HG02588 (cell line): ENCODE results near the gene EML2.
A peak's percentile ranks its signal among the peaks of the same experiment; 100 is the strongest.
"Not testable (repeated sequence)": the region's sequence is repeated elsewhere in the genome, so short reads cannot be mapped to it uniquely, and the experiment has no call there.

ENCODE experiments used
- ATAC-seq: cut with Tn5 transposase; IDR thresholded peaks from one replicate; pipeline ENCODE4 v1.9.1; 2021; ENCODE audit warnings: mild to moderate bottlenecking, moderate library complexity; ENCODE audit not compliant: unreplicated experiment

Gene EML2

DNA sequence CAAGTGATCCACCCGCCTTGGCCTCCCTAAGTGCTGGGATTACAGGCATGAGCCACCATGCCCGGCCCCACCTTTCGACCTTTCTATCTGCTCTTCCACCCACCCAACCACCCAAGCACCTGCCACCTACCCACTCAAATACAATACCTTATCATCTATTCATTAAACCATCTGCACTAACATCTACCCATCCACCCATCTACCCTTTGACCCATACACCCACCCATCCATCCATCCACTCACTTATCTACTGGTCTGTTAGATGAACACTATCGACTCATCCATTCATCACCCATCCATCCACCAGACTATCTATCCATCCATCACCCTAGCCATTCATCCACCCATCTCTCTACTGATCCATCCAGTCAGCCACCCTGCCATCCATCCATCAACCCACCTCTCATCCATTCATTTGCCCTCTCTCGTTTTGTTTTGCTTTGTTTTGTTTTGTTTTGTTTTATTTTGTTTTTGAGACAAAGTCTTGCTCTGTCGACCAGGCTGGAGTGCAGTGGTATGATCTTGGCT lies 17.2 kb downstream of the EML2 start:
- ATAC-seq: no peak

GRCh38 chr19:45621389-45621788 lies 17.8 kb downstream of the EML2 start:
- ATAC-seq: no peak

GRCh38 chr19:45616704-45617017 lies 22.5 kb downstream of the EML2 start:
- ATAC-seq: no peak

GRCh38 chr19:45615795-45616703 lies 23.1 kb downstream of the EML2 start:
- ATAC-seq: no peak

DNA sequence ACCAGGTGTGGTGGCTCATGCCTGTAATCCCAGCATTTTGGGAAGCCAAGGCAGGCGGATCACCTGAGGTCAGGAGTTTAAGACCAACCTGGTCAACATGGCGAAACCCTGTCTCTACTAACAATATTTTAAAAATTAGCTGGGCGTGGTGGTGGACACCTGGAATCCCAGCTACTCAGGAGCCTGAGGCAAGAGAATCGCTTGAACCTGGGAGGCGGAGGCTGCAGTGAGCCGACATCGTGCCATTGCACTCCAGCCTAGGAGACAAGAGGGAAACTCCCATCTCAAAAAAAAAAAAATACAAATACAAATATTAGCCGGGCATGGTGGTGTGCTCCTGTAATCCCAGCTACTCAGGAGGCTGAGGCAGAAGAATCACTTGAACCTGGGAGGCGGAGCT lies 24.1 kb downstream of the EML2 start:
- ATAC-seq: not testable (repeated sequence)

- ATAC-seq: peak; percentile 57
Observed at GRCh38 chr19:45613926-45614725, 25.1 kb downstream of the EML2 start.

DNA sequence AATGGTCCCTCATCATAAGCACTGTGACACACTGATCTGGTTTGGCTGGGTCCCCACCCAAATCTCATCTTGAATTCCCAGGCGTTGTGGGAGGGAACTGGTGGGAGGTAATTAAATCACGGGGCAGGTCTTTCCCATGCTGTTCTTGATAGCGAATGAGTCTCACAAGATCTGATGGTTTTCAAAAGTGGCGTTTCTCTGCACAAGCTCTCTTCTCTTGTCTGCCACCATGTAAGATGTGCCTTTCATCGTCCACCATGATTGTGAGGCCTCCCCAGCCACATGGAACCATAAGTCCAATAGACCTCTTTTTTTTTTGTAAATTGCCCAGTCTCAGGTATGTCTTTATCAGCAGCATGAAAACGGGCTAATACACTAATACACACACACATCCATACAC lies 30.2 kb downstream of the EML2 start:
- no peak for ATAC-seq

DNA sequence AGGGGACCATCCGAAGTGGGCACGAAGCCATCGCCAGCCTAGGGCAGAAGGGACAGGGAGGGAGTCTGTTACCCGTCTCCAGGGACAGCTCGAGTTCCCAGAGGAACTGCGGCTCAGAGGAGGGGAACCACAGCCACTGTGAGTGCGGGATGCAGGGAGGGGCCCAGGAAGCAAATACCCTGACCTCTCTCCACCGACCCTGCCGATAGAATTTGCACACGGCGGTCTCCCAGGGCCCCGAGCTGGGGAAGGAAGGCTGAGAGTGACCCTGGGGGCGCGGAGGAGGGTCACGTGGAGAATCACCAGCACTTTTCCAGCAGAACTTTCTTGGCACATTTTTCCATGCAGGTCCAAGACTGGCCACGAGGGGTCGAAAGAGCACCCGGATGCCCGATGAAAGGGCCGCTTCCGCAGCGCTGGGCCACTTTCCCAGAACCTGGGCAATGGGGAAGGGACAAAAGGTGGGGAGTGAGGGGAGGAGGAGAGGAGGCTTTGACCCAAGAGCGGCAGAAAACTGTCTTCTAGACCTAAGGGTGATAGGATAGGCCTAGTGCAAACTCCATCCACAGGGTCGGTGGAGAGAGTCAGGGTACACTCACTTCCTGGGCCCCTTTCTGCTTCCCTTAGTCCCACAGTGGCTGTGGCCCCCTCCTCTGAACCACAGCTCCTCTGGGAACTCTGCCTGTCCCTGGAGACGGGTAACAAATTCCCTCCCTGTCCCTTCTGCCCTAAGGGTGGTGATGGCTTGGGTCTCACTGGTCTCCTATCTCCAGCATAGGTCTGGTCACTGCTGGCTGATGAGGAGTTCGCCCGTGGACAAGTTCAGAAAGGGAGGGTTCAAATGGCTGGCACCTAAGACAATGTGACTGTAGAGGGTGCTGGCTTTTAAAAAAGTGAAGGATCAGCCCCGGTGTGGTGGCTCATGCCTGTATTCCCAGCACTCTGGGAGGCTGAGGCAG lies 31.8 kb downstream of the EML2 start:
- ATAC-seq: no peak

DNA sequence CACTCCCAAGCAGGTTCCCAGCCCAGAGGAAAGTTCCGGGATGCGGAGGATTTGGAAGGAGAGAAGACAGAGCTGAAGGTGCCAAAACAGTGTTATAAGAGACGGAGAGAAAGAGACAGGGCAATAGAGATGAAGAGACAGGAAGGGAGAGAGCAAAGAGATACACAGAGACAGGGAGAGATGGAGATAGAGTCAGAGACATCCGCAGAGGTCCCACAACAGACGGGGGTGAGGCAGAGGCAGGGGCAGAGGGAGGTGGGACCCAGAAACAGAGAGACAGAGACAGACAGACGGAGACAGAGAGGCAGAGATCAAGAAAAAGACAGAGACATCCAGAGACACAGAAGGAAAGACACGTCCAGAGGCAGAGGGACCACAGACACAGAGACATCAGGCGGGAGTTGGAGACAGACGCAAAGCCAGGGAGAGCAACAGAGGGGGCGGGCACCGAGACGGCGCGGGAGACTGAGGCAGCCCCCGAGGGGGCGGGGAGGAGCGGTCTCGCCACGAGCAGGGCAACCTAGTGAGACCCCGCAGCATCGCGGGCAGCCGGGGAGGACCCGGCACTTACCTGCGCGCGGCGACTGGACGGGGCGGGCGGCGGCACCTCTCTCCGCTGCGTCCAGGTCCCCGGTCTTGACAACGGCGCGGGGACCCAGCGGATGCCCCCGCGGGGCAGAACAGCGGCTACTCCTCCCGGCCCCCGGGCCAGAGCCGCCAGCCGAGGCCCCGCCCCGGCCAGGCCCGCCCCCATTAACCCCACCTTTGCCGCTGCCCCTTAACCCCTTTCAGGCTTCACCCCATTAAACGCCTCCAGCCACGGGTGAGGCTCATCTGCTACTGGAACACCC lies 37.4 kb downstream of the EML2 start, which contains the start of gene GPR4:
Gene GPR4 (minus strand): TSS at position 689 of the 851 bp plus-strand sequence. CDS start 10,346 bp downstream, outside the sequence.
- no peak for ATAC-seq

DNA sequence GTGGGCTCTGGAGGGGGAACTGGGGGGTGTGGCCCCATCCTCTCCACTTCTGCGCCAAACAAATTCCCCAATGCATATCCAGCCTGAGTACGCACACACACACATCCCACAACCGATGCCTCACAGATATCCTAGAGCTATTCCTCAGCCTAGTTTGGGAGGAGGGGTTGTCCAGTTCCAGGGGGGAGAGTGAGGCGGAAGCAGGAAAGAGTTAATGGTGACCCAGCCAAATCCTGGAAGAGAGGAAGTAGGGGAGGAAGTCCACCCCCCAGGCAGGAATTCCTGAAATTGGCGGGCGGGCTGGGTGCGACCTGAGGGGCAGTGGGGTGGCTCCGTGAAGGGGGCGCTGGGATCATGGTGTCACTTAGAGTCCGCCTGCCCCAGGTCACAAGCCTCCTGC lies 38.1 kb downstream of the EML2 start:
- no peak for ATAC-seq

DNA sequence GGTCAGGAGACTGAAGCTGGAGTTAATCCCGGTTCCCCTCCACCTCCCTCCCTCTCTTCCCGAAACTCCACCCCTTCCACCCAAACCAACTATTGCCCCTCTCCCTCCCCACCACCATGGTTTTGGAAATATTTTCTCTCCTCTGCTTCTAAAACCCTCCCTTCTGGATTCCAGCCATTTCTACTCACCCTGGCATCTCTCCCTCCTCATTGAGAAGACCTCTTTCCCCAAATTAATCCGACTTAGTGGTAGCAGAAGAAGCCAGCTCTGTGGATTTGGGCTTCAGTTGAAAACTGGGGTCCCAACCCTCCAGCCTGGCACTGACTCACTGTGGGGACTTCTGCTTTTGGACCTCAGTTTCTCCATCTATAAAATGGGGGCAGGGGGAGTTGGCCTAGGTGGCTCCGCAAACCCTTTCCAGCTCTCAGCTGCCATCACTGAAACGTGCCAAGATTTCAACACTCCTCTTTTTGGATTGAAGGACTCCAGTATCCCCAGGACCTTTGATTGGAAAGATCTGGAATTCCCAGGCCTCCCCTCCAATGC lies 38.8 kb downstream of the EML2 start:
- no peak for ATAC-seq

DNA sequence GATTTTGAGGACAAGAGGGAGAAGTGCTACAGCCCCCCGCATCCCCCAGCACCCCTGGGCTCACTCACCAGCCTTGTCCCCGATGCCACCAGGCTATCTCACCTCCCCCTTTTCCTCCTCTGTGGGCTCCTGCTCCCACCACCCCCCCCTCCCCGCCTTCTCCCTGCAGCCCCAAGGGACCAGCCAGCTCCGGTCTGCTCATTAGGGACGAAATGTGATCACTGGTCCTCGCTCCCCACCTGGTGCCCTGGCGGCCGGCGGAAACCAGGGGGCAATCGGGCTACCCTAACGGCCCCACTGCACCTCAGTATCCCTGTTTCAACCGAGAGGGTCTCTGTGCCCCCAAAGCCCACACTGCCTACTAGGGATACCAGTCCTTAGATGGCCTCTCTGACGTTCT lies 39.9 kb downstream of the EML2 start:
- no peak for ATAC-seq

- no peak for ATAC-seq
Observed at GRCh38 chr19:45598267-45599001, 40.8 kb downstream of the EML2 start.

GRCh38 chr19:45597425-45598111 lies 41.6 kb downstream of the EML2 start:
- ATAC-seq: no peak

- ATAC-seq: no peak
Observed at GRCh38 chr19:45595814-45596213, 43.4 kb downstream of the EML2 start.

DNA sequence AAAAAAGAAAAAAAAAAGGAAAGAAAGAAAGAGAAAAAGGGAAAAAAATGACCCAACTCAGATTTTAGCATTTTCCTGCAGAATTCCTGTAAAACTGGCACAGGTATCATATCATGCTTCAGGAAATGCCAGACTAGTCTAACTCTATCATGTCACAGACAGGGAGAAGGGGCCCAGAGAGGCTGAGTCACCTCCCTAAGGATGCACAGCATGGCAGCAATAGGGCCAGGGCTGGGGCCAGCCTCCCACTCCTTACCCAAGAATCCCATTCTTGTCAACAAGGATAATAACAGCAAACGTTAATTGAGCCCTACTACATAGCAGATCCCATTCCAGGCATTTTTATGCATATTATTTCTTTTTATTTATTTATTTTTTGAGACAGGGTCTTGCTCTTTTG lies 45.7 kb downstream of the EML2 start:
- ATAC-seq: no peak

GRCh38 chr19:45592366-45592765 lies 46.8 kb downstream of the EML2 start:
- no peak for ATAC-seq

DNA sequence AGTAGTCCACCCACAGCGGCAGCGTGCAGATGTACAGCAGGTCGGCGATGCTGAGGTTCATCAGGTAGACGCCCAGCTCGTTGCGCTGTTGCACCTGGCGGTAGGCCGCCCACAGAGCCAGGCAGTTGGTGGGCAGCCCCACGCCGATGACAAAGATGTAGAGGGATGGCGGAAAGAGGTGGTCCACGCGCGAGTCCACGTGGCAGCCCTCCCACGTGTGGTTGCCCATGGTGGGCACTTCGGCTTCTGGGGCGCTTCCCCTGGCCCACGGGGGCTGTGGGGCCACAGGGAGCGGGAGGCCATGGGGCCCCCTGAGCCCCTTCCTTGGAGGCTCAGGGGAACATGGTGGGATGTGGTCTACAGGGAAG lies 47.6 kb downstream of the EML2 start:
- no peak for ATAC-seq
